Stimulated activated CD4-positive, alpha-beta T cell treated with anti-CD3 and anti-CD28 coated beads, TNF-alpha, amount 100 ng/mL, for 4 hours (primary cell): Measurements from ENCODE around the gene SLITRK3.

ENCODE experiments used
- DNase-seq, 3 experiments: peaks; one replicate each; pipeline ENCODE4 v3.0.0-alpha.2; 2020; ENCODE audit warnings: low read depth in 3 of 3

Gene SLITRK3

GRCh38 chr3:165195640-165196576 lies at the start of gene SLITRK3:
Gene SLITRK3, minus strand, starts transcription at chr3:165196384. Its CDS starts 5,554 bp downstream, at chr3:165190830.
- no peak for DNase-seq

DNA sequence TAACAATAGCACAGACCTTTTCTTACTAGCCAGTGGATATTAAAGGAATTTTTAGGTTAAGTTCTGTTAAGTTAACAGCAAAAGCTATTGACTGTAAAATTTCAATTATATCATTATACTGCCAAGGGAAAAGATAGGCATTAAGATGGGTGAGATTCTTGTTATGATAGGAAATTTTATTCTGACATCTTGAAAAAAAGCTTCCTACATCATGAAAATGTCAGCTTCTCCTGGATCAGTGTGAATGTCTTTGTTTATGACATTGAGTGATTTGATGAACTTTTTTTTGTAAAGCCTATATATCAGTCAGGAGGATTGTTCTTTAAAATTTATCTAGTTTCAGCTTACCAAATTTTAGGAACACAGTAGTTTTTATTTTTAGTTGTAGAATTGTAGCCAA lies 47.4 kb upstream of the SLITRK3 start:
- no peak for DNase-seq

DNA sequence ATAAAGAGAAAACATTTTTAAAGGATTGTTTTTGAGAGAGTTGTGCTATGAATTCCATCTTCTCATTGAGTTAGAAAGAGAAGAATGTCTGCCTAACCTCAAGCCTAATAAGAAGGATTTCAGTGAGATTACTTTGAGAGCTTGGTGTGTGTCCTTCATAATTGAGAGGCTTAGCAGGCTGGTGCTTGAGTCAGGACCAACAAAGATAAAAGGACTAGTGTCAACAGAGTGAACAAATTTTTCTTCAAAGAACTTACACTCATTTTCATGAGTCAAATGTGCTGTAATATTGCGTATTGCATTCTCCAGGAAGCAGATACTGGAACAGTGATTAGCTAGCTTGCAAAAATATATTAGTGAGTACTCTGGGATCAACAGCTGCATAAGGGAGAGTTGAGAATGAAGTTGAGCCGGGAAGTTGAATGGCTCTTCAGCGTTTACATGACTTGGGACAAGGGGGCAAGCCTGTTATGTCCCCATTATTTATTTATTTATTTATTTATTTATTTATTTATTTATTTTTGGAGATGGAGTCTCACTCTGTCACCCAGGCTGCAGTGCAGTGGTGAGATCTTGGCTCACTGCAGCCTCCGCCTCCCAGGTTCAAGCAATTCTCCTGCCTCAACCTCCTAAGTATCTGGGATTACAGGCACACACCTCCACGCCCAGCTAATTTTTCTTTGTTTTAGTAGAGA lies 37.5 kb upstream of the SLITRK3 start:
- no peak for DNase-seq

DNA sequence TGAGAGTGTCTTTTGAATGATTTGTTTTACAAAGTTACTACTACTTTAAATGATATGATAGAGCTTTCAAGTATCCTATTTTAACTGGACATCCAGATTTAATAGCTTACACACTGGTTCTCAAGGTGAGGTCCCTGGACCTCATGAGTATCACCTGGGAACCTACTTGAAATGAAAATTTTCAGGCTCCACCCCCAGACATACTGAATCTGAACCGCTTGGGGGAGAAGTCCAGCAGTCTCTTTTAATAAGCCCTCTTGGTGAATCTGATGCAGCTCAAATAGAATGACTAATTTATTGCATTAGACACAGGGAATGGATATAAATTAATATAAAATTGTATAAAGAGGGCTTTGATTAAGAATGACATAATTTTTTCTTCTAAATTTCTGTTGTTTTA lies 29.4 kb upstream of the SLITRK3 start:
- no peak for DNase-seq

- no peak for DNase-seq
Observed at GRCh38 chr3:165217739-165218138, 21.6 kb upstream of the SLITRK3 start.

- no peak for DNase-seq
Observed at GRCh38 chr3:165212580-165212979, 16.4 kb upstream of the SLITRK3 start.

GRCh38 chr3:165211721-165212120 lies 15.5 kb upstream of the SLITRK3 start:
- no peak for DNase-seq

- no peak for DNase-seq
Observed at GRCh38 chr3:165210727-165211126, 14.5 kb upstream of the SLITRK3 start.

- no peak for DNase-seq
Observed at GRCh38 chr3:165210132-165210531, 13.9 kb upstream of the SLITRK3 start.

DNA sequence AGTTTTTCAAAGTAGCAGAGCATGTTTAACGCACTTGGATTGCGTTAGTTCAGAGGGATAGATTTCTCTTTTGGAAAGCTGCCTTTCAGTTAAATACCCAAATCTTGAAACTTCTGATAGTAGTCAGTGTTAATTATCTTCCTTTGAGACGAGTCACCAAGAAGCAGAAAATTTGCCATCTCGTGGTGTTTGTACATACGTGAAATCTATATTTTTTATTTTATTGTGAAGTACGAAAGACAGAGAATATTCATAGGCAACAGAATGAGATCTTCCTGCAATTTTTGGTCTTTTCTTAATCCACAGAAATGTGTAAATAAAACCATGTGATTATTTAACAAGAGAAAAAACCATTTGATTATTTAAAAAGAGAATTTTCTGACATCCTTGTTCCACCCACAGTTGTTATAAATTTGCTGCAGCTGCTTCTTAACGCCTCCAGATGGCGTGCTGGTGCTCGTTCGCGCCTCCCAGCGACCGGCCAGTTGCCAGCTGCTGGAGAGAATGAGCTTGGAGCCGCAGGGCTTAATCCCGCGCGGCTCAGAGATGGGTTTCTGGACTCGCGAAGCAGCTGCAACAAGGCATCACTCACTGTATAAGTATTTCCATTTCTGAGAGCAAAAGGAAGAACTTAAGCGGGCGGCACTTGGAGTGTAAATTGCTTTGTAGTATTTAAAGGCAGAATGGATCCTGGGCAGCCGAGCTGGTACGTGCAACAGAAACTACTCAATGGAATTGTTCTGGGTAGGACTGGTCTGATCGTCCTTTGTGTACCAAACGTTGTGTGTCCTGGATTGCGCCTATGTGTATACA lies 10.5 kb upstream of the SLITRK3 start:
- DNase-seq, result no peak

GRCh38 chr3:165204445-165204844 lies 8.3 kb upstream of the SLITRK3 start:
- DNase-seq, result no peak

DNA sequence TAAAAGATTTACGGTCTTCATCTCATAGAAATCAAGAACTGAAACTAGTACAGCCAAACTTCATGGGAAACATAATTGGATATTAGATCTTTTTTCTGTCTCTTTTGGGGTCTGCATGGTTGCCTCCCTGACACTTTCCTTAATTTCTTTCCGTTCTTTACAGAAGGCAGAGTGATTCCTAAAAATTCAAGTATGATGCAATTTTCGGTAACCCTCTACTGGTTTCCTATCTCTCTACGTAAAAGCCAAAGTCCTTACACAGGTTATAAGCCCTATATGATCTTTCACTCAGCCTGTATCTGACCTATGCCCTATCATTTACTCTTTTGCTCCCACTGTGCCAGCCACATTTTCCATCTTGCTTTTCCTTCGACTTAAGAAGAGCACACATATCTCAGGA lies 6.8 kb upstream of the SLITRK3 start:
- no peak for DNase-seq

DNA sequence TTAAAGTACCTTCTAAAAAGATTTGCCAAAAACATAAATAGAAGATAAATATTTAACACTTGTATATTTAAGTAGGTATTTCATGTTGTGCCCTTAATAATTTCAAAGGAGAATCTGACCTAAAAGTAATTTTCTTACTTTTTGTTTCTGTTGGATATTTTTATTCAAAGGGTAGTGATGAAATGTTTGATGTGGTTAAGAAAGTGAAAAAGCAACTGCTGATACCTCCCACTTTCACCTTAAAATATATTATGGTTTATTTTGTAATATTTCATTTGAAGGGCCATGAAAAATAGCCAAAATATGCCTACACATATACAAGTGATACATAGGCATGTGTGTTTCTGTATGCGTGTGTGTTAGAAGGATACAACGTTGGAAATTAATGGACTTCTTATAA lies 5.8 kb upstream of the SLITRK3 start:
- no peak for DNase-seq

DNA sequence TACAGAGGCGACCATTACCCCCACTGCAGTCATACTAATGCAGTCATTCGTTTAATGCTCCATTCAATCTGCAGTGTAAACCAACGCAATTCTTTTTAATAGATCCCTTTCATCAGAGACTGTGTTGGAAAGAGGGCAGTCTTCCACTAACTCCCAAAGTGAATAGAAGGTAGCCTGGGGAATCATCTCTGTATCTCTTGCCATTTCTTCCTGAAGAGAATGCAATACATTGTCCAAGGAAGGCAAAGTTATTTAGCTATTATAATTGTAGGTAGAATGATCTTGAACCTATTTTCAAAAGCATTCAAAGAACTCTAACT lies 1.3 kb upstream of the SLITRK3 start:
- DNase-seq, result no peak

GRCh38 chr3:165196577-165197480 lies 645 bp upstream of the SLITRK3 start:
- no peak for DNase-seq

DNA sequence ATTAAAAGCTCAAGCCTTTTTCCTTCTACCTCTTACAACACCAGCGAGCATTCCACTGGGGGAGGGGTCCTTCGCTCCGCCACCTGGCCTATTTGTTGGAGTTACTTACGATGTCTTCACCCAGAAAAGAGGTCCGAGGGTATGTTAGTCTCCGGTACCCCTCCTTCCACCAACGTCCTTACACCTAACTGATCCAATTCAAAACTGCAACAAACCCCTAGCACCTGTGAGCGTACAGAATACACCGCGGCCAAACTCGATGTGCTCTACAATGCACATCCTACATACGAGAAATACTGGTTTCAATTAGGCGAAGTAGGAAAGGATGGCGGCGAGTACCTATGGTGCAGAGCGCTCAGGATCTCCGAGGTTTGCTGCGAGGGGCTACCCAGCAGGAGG lies 944 bp downstream of the SLITRK3 start:
- no peak for DNase-seq

GRCh38 chr3:165194511-165195240 lies 1.5 kb downstream of the SLITRK3 start:
- no peak for DNase-seq

- no peak for DNase-seq
Observed at GRCh38 chr3:165193366-165194254, 2.6 kb downstream of the SLITRK3 start.

GRCh38 chr3:165192610-165193192 lies 3.5 kb downstream of the SLITRK3 start:
- no peak for DNase-seq
